Right ventricle myocardium inferior (tissue), 1 donor: ENCODE data around the gene SLC22A2. TPM values are rescaled to one million over a fixed set of nuclear protein-coding genes. Genes with fewer than 3 reads are reported as not detected.

ENCODE experiments used
- ATAC-seq: fragments of 200-7000 bp; cut with Tn5 transposase; one replicate; pipeline ENCODE4 v1.9.1; 2020; ENCODE audit warnings: mild to moderate bottlenecking, moderate library complexity
- DNase-seq: peaks from one replicate; pipeline ENCODE4 v3.0.0; 2021; ENCODE audit errors: missing footprints
- intact Hi-C: fragments of 100-400 bp; cut with DNase I; formaldehyde crosslinking; loops from one replicate; pipeline ENCODE4 v1.11.0; 2022
- total RNA-seq: library from RNA; stranded (reverse); fragmentation: NEBNext Ultra II Directional; extraction: Animal tissue kit (Norgen Biotek cat#: 25700); gene quantifications from one replicate; pipeline ENCODE4 v1.2.1, GENCODE V29; 2021
- donor health status: DM: no; HTN: yes; CAD: no; lungs with severe emphysema.

The SLC22A2 gene
- total RNA-seq, 1 donor from 2014 or later = not detected

DNA sequence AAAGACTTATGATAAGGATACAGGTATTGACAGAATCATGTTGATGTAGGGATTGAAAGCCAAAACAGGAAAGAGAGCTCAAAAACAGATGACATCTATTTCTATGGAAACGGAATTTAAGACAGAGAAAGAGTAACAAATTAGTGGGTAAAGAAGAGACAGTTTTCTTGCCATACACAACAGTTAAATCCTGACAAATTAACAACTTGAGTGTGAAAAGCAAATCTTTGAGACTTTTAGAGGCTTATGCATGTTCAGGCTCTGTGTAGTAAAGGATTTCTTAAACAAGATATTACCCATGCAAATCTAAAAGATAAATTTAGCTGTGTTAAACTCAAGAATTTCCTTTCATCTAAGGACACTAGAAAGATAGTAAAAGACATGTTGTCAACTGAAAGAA, 68.5 kb downstream of the SLC22A2 start:
- intact Hi-C loops = no loop called here
- DNase-seq = no peak
- no peak for ATAC-seq

DNA sequence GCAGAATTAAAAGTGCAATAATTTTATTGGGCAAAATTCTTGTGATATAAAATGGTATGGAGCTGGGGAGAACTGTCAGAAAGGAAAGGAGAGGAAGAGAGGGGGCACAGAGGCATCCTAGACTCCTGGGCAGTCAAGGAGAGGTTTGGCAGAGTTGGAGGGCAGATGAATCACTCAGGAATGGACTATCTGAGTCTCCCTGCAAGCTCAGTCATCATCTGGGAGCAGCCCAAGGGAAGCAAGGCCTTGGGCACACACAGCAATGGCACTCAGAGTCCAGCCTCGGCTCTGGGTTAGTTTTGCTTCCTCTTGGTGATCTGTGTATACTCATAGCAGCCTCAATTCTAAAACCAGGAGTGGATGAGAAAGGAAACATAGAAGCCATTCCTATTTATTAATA, 69.8 kb downstream of the SLC22A2 start:
- intact Hi-C loops = no loop called here

DNA sequence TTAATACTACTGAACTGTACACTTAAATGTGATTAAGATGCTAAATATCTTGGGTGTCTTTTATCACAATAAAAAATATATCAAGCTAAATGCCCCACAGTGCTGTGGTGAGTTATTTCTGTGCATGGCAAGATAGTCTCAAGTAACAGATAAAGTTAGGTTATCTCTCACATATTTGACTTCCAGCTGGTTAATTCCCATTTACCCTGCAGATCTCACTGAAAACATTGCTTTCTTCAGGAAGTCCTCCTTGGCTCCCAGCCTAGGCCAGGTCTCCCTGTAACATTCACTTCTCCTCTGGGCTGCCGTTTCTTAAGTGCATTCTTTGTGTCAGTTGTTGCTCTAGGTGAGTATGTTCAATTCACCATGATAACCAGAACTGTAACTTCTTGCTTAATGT, 77.9 kb downstream of the SLC22A2 start:
- intact Hi-C loops = no loop called here
- DNase-seq (no peak), ATAC-seq (no peak)

More for the DNA sequence above, 69.8 kb downstream of the SLC22A2 start:
- ATAC-seq = no peak
- DNase-seq = no peak

DNA sequence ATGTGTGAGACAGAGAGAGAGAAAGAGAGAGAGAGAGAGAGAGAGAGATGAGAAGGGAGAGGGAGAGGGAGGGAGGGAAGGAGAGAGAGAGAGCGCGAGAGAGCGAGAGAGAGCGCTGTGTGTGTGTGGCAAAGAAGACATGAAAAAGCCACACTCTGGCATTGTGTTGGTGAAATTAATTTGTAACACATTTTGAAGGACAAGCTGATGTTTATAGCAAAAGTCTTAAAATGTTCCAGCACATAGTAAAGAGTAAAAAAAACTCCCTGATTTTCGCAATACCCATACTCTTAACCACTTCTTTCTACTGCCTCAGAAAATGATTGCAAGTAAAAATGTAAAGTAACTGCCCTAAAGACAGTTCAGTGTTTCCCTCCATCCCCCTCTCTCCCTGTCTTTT, 80.3 kb downstream of the SLC22A2 start:
- intact Hi-C loops = no loop called here
- no peak for ATAC-seq

DNA sequence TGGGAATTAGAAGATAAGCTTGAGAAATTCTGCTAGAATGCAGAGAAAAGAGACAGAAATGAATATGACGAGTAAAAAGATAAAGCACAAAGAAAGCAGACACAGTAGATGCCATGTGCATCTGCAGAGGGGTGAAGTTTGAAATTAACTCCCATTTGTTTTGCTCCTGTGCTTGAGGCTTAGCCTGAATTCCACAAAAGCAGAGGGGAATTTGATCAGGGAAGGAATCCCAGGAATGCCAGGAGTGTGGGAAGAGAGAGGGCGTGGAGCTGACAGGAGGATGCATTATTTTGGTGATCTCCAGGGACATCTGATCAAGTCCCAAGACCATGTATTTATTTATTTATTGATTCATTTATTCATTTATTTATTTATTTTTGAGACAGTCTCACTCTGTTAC, 81.4 kb downstream of the SLC22A2 start:
- no peak for ATAC-seq
- intact Hi-C loops = no loop called here

More for the DNA sequence above, 80.3 kb downstream of the SLC22A2 start:
- DNase-seq = no peak

DNA sequence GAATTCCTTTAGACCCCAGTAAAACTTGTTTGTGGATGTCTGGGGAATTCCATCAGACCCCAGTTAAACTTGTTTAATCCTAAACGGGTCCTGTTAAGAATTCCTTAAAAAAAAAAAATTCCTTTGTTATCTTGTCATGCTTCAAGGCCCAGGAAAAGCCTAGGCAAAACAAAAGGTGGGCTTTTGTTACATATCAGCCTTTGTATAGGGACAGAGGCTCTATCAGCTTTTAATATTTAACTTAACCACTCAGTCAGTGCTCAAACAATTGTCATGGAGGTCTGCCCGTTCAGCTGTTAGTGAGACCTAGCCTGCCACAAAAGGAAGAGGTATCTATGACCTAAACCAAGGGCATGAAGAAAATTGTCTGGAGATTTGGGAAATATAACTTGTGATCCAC, 83.9 kb downstream of the SLC22A2 start:
- intact Hi-C loops = no loop called here
- ATAC-seq (no peak), DNase-seq (no peak)

More for the DNA sequence above, 81.4 kb downstream of the SLC22A2 start:
- no peak for DNase-seq

DNA sequence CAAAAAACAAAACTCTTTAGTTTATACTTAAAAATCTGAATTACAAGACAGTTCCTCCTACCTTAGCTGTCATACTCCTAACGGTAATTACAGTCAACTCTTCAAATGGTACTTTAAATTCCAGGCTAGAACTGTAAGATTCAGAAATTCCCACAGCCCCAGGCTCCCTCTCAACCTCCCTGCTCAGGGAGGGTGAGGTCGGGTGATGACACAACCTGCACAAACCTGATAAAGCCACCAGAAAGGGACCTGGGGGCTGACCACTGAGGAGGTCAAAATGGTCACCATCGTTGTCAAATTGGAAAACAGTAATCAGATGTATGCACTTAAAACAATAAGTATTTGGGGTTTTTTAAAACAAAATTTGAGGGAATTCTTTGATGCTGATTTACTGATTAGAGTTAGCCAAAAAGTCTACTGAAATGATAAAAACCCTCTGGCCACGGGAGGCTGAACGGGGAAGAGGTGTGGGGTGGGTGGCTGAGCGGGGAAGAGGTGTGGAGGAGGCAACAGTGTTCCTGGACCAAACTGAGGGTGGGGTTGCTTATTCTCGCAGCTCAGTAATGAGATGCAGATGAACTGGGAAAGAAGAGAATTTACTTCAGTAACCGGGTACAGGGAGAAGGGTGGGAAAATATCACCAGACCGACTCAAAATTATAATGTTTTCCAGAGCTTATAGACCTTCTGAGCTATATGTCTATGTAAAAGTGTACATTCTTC, 84.7 kb downstream of the SLC22A2 start:
- DNase-seq (no peak), ATAC-seq (no peak)
- intact Hi-C loops = no loop called here

DNA sequence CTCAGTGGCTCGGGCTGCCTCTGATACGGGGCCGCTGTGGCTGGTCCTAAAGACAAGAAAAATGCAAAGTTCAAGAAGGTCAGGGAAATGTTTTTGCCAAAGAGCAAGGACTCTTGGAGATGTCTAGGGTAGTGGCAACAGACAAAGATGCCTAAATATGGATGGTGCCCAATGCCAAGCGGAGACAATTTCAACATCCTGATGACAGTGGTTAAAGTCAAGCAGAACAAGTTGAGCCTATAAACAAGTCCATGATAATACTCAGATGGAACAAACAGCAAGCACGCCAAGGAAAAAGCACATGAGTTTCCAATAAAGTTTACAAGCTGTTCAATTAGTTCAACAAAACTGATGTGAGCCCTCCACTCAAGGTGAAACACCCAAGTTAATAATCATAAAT, 85.9 kb downstream of the SLC22A2 start:
- DNase-seq = no peak
- intact Hi-C loops = no loop called here
- ATAC-seq = no peak

DNA sequence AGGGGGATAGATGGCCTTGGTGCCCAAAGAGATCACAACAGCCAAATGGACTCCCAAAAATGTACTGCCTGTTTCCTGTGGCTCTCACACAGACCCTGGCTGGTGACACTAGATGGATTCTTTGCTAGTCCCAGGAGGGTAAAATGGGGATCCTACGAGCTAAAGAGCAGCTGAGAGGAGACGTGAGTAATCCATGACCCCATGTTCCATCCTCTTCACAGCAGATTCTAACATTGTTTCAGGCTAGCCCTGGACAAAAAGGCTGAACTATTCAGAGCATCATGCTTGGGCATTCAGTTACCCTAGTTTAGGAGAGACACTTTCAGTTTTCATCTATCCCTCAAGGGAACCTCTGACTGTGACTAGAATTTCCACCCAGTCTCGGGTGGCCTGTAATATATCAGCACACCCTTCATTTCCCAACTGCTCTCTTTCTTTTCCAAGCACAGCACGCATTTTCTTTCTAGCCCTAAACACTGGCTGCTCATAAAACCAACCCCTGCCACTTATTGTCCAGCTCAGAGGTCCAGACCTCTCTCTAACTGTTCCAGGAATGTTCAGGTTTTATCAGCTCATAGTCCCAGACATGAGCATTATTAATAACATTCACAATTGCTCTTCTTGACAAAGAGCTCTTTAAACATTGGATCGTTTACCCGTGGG, 88.5 kb downstream of the SLC22A2 start:
- intact Hi-C loops = no loop called here
- DNase-seq = no peak
- ATAC-seq = no peak

DNA sequence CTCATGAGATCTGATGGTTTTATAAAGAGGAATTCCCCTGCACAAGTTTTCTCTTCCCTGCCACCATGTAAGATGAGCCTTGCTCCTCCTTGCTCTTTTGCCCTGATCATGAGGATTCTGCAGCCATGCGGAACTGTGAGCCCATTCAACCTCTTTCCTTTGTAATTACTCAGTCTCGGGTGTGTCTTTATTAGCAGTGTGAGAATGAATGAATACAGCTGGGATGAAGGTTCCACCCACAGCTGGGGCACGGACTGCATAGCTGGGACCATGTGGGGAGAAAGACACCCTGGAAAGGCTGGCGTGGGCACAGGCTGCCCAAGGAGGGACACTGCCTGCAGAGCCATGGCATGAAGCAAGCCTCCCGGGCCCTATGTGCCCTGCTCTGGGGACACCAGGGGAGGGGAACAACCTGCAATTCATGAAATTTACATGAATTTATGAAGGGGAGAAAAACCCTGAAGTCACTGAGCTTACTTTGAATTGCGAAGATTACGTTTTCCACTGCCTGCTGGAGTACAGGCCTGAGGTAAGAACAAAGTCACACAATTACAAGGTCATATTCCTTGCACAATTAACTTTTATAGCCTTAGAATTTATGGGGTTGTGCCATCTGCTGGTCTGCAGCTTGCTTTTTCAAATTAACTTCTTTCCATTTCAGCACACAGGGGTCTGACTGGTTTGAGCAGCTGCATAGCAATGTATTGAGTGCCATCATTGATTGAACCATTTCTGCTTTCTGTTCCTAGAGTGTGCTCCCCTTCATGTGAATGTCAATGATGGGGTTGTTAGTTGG, 90.8 kb downstream of the SLC22A2 start:
- ATAC-seq = no peak
- intact Hi-C loops = no loop called here
- DNase-seq = no peak

Other genes starting within 250 kb of the SLC22A2 start
- 0.51 TPM for gene SLC22A1, start 137.0 kb downstream of the SLC22A2 start, total RNA-seq
- gene SLC22A3, start 89.6 kb upstream of the SLC22A2 start, total RNA-seq = 1.8 TPM